HepG2 (cell line): ENCODE data around the gene STYK1. TPM values are rescaled to one million over a fixed set of nuclear protein-coding genes. Genes with fewer than 3 reads are reported as not detected.
A peak's percentile ranks its signal among the peaks of the same experiment; 100 is the strongest.

Experiments used
- BRF2 ChIP-seq: sonication (generic); formaldehyde crosslinking; IDR thresholded peaks from 2 replicates; pipeline ENCODE4 v1.8.1; 2022; ENCODE audit warnings: mild to moderate bottlenecking, missing genetic modification reagents
- CENPX ChIP-seq: sonication (generic); formaldehyde crosslinking; IDR thresholded peaks from 2 replicates; pipeline ENCODE4 v1.9.0; 2021; ENCODE audit warnings: mild to moderate bottlenecking, missing genetic modification reagents, moderate library complexity
- HDAC1 ChIP-seq: sonication (generic); formaldehyde crosslinking; IDR thresholded peaks from 2 replicates; pipeline ENCODE4 v1.5.1; 2020; ENCODE audit warnings: mild to moderate bottlenecking, missing genetic modification reagents
- JDP2 ChIP-seq: sonication (generic); formaldehyde crosslinking; IDR thresholded peaks from 2 replicates; pipeline ENCODE4 v1.8.1; 2022; ENCODE audit warnings: missing genetic modification reagents, borderline replicate concordance
- NCOR1 ChIP-seq: fragments of 200-600 bp; sonication (generic); IDR thresholded peaks from 2 replicates; pipeline ENCODE4 v1.7.0; 2017; ENCODE audit warnings: antibody characterized with exemption, low read length, borderline replicate concordance
- NRL ChIP-seq: sonication (generic); formaldehyde crosslinking; IDR thresholded peaks from 2 replicates; pipeline ENCODE4 v1.5.0; 2020; ENCODE audit warnings: missing genetic modification reagents, mild to moderate bottlenecking, moderate library complexity, borderline replicate concordance
- PCBP2 ChIP-seq: fragments of 200-400 bp; formaldehyde crosslinking; optimal IDR thresholded peaks from 2 replicates; pipeline ENCODE3; 2018; ENCODE audit warnings: low read length, low read depth; ENCODE audit not compliant: poor library complexity, severe bottlenecking
- SNAPC4 ChIP-seq: sonication (generic); formaldehyde crosslinking; IDR thresholded peaks from 2 replicates; pipeline ENCODE4 v1.4.0; 2020; ENCODE audit warnings: mild to moderate bottlenecking, missing genetic modification reagents
- SNAPC5 ChIP-seq: sonication (generic); formaldehyde crosslinking; IDR thresholded peaks from 2 replicates; pipeline ENCODE4 v1.8.1; 2023; ENCODE audit warnings: mild to moderate bottlenecking, missing genetic modification reagents, borderline replicate concordance
- SRSF4 ChIP-seq: fragments of 200-400 bp; formaldehyde crosslinking; IDR thresholded peaks from one replicate; pipeline ENCODE4 v1.6.1; 2018; ENCODE audit warnings: mild to moderate bottlenecking, low read depth, low read length, moderate library complexity; ENCODE audit not compliant: poor library complexity, severe bottlenecking
- WIZ ChIP-seq: sonication (generic); formaldehyde crosslinking; IDR thresholded peaks from 2 replicates; pipeline ENCODE4 v1.5.1; 2020; ENCODE audit warnings: mild to moderate bottlenecking, missing genetic modification reagents
- ZBTB10 ChIP-seq: sonication (generic); formaldehyde crosslinking; IDR thresholded peaks from 2 replicates; pipeline ENCODE4 v1.4.0; 2020; ENCODE audit warnings: missing genetic modification reagents, borderline replicate concordance
- ZNF124 ChIP-seq: sonication (generic); formaldehyde crosslinking; IDR thresholded peaks from 2 replicates; pipeline ENCODE4 v1.4.0; 2020; ENCODE audit warnings: missing genetic modification reagents
- ZNF274 ChIP-seq: sonication (generic); formaldehyde crosslinking; IDR thresholded peaks from 2 replicates; pipeline ENCODE4 v1.5.1; 2020; ENCODE audit warnings: mild to moderate bottlenecking, missing genetic modification reagents
- ZNF282 ChIP-seq: fragments of 450-650 bp; IDR thresholded peaks from 2 replicates; pipeline ENCODE4 v1.6.1; 2018; ENCODE audit not compliant: partially characterized antibody
- ZNF367 ChIP-seq: sonication (generic); formaldehyde crosslinking; IDR thresholded peaks from 2 replicates; pipeline ENCODE4 v1.4.0; 2020; ENCODE audit warnings: missing genetic modification reagents, borderline replicate concordance
- ZNF510 ChIP-seq: sonication (generic); formaldehyde crosslinking; IDR thresholded peaks from 2 replicates; pipeline ENCODE4 v1.4.0; 2020; ENCODE audit warnings: low read depth, mild to moderate bottlenecking, missing genetic modification reagents
- ZNF7 ChIP-seq: IDR thresholded peaks from 2 replicates; pipeline ENCODE4 v1.6.1; 2016; ENCODE audit warnings: missing biosample characterization, missing genetic modification reagents
- polyA plus RNA-seq, 8 experiments: library from polyadenylated mRNA; depleted of rRNA in 3 of 8; stranded (reverse) in 7 of 8; unstranded in 1 of 8; fragments of >200 nt; fragmentation: Illumina TruSeq in 4 of 8; extraction: Trizol in 4 of 8; gene quantifications; 2 replicates each; pipeline versions ENCODE4 v1.2.1 to v1.2.3, GENCODE V29; 2011 to 2016; ENCODE audit warnings: low read depth in 4 of 8, missing spikeins in 1 of 8, mixed read lengths in 1 of 8; ENCODE audit not compliant: insufficient read depth in 1 of 8
- total RNA-seq, 5 experiments: library from RNA; depleted of rRNA; stranded (reverse); fragments of >200 nt; fragmentation: Illumina TruSeq; extraction: Trizol; gene quantifications; 2 replicates each; pipeline ENCODE4 v1.2.3, GENCODE V29; 2016; ENCODE audit warnings: low read depth in 1 of 5
- TF ChIP-seq, protein P1 (sequence below): sonication (generic); formaldehyde crosslinking; conservative IDR thresholded peaks from 2 replicates; pipeline ENCODE4 v1.8.1; 2023; ENCODE audit warnings: missing genetic modification reagents

The STYK1 gene
- total and polyA plus RNA-seq, 2 of the 13 experiments (the other 11 are each of a cell fraction or from before 2014, with no cell fraction given) = not detected

DNA sequence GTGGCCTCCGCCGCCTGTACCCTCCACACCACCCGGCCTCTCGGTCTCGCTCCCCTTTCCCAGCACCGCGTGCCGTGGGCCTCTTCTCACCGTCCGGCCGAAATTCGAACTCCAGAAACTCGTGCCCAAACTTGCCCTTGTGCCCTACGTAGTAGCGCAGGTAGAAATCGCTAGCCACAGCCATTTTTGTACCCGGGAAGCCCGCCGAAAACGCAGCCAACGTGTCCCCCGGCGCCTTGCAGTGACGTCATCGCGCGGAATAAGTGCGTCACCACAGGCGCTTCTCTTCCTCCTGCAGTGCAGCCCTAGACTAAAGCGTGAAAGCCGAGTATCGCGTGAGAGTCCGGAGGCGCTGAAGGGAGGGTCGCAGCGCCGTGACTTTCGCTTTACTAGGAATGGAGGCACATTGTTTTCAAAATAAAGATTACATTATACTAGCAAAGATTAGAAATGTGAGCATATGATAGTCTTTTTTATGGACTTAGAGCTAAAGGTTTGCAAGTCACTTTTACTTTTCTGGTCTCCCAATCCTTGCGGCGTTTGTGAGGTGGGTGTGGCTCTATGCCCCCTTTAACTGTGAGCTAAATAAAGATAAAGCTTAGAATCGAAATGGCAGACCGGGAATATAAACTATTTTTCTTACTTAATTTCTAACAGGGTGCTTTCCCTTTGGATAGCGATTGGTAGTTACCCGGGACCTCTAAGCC is 60.4 kb downstream of the STYK1 start, which contains the start of gene MAGOHB (continued):
- TF ChIP-seq PCBP2 (no peak), NRL (CRISPR knock-in tag) (peak; percentile 76; the same call in 1 of the 2 replicates), ZNF274 (CRISPR knock-in tag) (peak; percentile 91), CENPX (CRISPR knock-in tag) (no peak), ZNF7 (CRISPR knock-in tag) (peak; percentile 10; the same call in 1 of the 2 replicates), ZNF282 (no peak), ZNF510 (CRISPR knock-in tag) (no peak), WIZ (no peak), JDP2 (CRISPR knock-in tag) (no peak), SRSF4 (no peak), NCOR1 (no peak), ZBTB10 (CRISPR knock-in tag) (no peak), SNAPC4 (CRISPR knock-in tag) (no peak), HDAC1 (CRISPR knock-in tag) (peak; percentile 96), ZNF367 (CRISPR knock-in tag) (no peak), ZNF124 (CRISPR knock-in tag) (peak; percentile 26; the same call in 1 of the 2 replicates), SNAPC5 (CRISPR knock-in tag) (no peak), BRF2 (CRISPR knock-in tag) (no peak)
- TF ChIP-seq, protein P1, sequence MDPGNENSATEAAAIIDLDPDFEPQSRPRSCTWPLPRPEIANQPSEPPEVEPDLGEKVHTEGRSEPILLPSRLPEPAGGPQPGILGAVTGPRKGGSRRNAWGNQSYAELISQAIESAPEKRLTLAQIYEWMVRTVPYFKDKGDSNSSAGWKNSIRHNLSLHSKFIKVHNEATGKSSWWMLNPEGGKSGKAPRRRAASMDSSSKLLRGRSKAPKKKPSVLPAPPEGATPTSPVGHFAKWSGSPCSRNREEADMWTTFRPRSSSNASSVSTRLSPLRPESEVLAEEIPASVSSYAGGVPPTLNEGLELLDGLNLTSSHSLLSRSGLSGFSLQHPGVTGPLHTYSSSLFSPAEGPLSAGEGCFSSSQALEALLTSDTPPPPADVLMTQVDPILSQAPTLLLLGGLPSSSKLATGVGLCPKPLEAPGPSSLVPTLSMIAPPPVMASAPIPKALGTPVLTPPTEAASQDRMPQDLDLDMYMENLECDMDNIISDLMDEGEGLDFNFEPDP (CRISPR knock-in tag) = no peak
